DMS153 treated with DMSO at 0.1 percent for 48 hours (cell line): Measurements from ENCODE around the gene FAM83G.
"Not testable (repeated sequence)": the region's sequence is repeated elsewhere in the genome, so short reads cannot be mapped to it uniquely, and the experiment has no call there.

Experiments used
- DNase-seq: peaks from one replicate; lab custom pipeline; 2025; ENCODE audit not compliant: unreplicated experiment; lab: John Stamatoyannopoulos, UW

The FAM83G gene, protein sequence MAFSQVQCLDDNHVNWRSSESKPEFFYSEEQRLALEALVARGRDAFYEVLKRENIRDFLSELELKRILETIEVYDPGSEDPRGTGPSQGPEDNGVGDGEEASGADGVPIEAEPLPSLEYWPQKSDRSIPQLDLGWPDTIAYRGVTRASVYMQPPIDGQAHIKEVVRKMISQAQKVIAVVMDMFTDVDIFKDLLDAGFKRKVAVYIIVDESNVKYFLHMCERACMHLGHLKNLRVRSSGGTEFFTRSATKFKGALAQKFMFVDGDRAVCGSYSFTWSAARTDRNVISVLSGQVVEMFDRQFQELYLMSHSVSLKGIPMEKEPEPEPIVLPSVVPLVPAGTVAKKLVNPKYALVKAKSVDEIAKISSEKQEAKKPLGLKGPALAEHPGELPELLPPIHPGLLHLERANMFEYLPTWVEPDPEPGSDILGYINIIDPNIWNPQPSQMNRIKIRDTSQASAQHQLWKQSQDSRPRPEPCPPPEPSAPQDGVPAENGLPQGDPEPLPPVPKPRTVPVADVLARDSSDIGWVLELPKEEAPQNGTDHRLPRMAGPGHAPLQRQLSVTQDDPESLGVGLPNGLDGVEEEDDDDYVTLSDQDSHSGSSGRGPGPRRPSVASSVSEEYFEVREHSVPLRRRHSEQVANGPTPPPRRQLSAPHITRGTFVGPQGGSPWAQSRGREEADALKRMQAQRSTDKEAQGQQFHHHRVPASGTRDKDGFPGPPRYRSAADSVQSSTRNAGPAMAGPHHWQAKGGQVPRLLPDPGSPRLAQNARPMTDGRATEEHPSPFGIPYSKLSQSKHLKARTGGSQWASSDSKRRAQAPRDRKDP

DNA sequence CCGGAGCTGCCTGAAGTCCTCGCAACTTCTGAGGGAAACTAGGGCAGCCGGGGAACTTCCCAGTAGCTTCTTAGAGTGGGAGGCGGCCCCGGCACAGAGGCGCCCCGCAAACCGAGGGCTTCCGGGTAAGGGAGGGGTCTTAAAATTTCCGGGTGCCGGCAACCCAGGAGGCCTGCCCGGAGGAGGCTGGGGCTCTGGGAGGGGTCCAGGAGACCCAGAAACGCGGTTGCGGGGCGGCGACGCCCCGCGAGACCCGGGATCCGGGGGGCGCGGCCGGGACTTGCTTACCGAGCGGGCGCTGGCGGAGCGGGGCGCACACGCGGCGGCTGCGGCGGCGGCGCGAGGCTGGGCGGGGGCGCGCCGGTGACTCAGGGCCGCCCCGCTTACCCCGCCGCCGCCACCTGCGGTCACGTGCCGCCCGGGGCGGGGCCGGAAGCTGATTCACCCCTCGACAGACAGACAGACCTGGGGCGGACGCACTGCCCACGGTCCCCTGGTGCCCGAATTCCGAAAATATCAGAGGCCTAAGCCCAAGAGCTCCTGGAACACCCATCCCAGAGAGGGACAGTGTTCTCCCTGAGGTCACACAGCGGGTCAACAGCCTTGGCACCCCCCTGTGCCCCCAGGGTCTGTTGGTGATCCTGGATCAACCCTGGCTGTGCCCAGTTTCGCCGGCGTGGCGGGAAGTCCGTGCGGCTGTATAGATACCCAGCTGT lies at the start of gene FAM83G:
TSS of gene FAM83G (minus strand) at position 344 of the 716 bp plus-strand sequence. CDS start 723 bp downstream, outside the sequence.
- no peak for DNase-seq

GRCh38 chr17:19048826-19049225 lies 44.3 kb upstream of the FAM83G start:
- not testable (repeated sequence) for DNase-seq

DNA sequence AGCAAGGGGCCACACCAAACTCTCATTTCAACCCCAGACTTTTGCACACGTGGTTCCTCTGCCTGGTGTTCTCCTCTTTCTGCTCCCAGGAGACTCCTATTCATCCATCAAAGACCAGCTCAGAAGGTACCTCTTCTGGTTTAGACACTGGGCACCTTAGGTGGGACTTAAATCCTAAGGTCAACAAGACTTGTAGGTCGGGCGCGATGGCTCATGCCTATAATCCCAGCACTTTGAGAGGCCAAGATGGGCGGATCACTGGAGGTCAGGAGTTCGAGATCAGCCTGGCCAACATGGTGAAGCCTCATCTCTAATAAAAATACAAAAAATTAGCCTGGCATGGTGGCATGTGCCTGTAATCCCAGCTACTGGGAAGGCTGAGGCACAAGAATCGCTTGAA lies 42.9 kb upstream of the FAM83G start:
- not testable (repeated sequence) for DNase-seq

- DNase-seq: not testable (repeated sequence)
These were observed 42.3 kb upstream of the FAM83G start, which contains the start of gene GRAP for GRCh38 chr17:19046782-19047375. TSS of gene GRAP (minus strand) at chr17:19046957. CDS start at chr17:19046926, 31 bp downstream.

DNA sequence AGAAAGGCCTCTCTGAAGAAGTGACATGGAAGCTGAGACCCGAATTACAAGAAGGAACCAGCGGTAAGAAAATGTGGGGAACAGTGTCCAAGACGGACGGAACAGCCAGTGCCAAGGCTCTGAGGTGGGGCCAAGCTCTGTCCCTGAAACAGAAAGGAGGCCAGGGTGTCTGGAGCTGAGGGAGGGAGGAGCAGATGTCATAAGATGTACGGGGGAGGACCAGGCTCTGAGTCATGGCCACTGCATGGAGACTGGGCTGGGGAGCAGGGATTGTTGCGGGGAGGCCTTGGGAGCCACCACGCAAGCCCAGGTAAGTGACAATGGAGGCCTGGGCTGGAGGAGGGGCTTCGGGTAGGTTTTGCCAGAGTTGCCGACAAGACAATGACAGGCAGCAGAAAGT lies 40.1 kb upstream of the FAM83G start:
- DNase-seq: not testable (repeated sequence)

DNA sequence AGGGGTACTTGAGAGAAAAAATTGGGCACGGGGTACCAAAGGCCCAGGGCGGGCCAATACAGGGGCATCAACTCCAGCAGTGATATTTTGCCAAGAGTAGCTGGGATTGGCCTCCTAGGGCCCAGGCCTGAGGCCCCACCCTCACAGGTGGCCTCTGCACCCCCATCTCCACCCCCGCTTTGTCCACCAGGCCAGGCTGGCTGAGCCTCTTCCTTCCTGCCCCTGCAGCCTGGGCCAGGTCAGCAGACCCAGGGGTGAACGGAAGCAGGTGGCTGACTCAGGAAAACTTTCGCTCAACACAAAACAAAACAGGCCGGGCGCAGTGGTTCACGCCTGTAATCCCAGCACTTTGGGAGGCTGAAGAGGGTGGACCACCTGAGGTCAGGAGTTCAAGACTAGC lies 38.5 kb upstream of the FAM83G start:
- DNase-seq: not testable (repeated sequence)

- not testable (repeated sequence) for DNase-seq
These were observed 37.8 kb upstream of the FAM83G start for GRCh38 chr17:19042369-19042768.

DNA sequence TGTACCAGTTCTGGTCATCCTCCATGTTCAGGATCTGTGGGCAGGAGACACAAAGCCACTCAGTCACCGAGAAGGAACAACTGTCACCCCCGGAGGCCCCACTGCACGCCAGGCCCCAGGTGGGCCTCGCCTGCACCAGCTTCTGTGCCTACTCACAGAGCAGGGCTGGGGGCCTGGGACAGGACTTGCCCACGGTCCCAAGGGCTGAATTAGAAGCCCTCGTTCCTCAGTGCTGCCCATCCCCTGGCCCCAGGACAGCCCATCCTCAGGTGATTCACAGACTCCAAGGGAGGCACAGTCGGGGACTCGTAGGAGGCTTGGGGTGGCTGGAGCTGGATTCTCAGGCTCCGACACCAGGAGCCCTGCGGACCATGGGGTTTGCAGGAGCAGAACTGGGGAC lies 37.3 kb upstream of the FAM83G start:
- DNase-seq: not testable (repeated sequence)

GRCh38 chr17:19040350-19040749 lies 35.8 kb upstream of the FAM83G start:
- DNase-seq: not testable (repeated sequence)

- not testable (repeated sequence) for DNase-seq
These were observed 34.2 kb upstream of the FAM83G start for GRCh38 chr17:19038730-19039129.

DNA sequence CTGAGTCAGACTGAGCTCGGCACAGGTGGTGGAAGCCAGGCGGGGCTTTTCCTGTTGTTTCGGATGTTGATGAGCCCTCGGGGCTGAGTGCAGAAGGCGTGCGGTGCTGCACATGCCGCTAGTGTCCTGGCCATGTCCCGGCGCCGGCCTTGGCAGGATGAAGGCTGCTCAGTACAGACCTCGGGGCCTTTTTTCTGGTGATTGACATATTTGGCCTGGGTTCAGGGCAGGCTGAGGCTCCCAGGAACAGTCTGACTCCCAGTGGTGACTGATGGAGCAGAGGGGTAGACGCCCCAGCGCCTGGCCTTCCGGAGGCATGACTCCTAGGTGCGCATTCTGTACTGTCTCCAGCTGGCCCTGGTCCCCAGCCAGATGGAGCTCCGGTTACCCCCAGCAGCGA lies 33.4 kb upstream of the FAM83G start:
- not testable (repeated sequence) for DNase-seq

- not testable (repeated sequence) for DNase-seq
These were observed 33.0 kb upstream of the FAM83G start for GRCh38 chr17:19037547-19037946.

GRCh38 chr17:19036186-19036585 lies 31.6 kb upstream of the FAM83G start:
- not testable (repeated sequence) for DNase-seq

DNA sequence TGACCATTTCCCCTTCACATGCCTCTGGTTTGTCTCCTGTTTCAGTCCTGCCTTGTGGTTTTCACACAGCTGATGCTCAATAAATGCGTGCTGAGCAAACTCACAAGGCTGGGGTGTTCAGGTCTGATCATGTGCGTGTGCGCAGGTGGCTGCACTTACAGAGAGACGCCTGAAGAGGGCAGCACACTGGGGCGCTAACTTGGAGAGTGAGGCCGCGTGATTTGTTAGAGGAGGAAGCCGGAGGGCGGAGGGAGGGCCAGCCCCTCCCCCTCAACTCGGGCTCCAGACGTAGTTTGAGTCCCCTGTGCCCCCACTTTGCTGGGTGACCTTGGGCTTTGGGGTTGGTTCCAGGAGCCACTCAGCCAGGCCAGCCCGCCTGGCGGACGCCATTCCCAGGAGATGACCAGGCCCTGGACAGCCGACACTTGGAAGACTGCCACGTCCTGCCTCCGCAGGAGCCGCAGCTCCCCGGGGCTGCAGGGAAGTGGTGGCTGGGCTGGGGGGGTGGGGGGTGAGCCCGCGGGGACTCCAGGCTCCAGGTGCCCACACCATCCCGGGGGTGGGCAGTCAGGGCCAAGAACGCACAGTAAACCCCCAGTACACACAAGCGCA lies 27.9 kb upstream of the FAM83G start:
- DNase-seq: not testable (repeated sequence)

- not testable (repeated sequence) for DNase-seq
These were observed 27.2 kb upstream of the FAM83G start for GRCh38 chr17:19031729-19032128.

DNA sequence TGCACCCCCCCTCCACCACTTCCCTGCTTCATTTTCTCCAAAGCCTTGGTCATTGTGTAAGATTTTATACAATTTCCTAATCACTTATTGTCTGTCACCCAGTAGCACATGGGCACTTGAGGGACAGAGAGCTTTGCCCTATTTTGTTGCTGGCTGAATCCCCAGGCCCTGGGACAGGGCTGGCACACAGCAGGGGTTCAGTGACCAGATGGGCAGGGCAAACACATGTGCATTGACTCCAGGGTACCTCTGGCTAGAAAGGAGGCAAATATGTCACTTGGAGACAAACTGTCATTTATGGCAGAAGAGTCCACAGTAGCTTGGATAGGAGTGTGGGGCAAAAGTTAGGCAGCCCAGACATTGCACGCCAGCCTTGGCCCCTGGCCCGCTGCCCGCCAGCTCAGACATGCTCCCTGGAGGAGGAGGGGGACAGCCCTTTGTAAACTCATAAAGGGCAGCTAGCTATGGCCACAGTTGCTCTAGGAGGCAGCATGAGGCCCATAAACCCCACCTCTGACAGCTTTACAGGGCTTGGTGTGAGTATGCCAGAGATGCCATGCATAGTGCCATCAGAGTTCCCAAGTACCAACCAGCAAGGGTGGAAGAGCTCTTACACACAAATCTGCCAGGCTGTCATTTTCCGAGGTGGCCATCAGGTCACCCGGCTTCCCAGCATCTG lies 26.3 kb upstream of the FAM83G start:
- DNase-seq: not testable (repeated sequence)

DNA sequence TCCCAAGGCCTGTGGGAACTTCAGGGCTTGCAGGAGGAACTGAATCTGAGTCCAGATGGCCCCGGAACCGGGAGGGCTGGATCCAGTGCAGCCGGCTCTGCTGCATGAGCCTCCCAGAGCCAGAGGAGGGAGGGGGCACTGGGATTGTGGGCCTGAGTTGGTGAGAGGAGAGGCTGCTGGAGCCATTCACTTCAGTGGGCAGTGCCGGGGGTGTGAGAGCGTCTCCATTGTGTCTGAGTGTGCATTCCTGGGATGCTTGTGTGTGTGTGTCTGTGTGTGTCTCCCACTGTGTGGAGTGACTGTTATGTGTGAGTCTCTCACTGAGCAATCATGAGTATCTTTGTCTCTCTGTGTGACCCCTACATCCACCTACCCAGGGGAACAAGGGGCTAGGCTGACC lies 25.2 kb upstream of the FAM83G start:
- not testable (repeated sequence) for DNase-seq

- DNase-seq: not testable (repeated sequence)
These were observed 24.1 kb upstream of the FAM83G start for GRCh38 chr17:19028671-19029070.
